CD4-positive, alpha-beta T cell (primary cell): Measurements from ENCODE around the gene GDAP1L1. TPM values are rescaled to one million over a fixed set of nuclear protein-coding genes. Genes with fewer than 3 reads are reported as not detected.

Experiments
- ATAC-seq: fragments of 200-7000 bp; cut with Tn5 transposase; one replicate; pipeline ENCODE4 v1.10.0; 2022; ENCODE audit warnings: mild to moderate bottlenecking; ENCODE audit not compliant: poor library complexity
- CTCF ChIA-PET: fragments of 350-600 bp; sonication (Branson Sonifier 250); formaldehyde crosslinking; loops from one replicate; lab custom pipeline; 2021; ENCODE audit warnings: antibody characterized with exemption, inconsistent platforms; lab: Charles Lee
- POLR2A ChIA-PET: fragments of 350-600 bp; sonication (Branson Sonifier 250); formaldehyde crosslinking; loops from one replicate; lab custom pipeline; 2021; ENCODE audit warnings: antibody characterized with exemption, inconsistent platforms; lab: Charles Lee
- DNase-seq, 14 experiments: peaks; one replicate each; pipeline ENCODE4 v3.0.0-alpha.2; 2013 to 2020; ENCODE audit warnings: mixed read lengths in 2 of 14
- H3K27ac ChIP-seq, 2 donors: one replicate each; pipeline versions ENCODE4 v1.5.1 to v1.7.0; 2013; ENCODE audit warnings: low read length in 2 of 2, low read depth in 1 of 2, mild to moderate bottlenecking in 1 of 2
- H3K27me3 ChIP-seq, 2 experiments: 1 replicate in 1 of 2; 2 replicates in 1 of 2; pipeline versions ENCODE4 v1.6.1 to v1.7.0; 2013; ENCODE audit warnings: low read length in 2 of 2, control low read depth in 1 of 2, mild to moderate bottlenecking in 1 of 2, moderate library complexity in 1 of 2; ENCODE audit not compliant: insufficient read depth in 2 of 2, control insufficient read depth in 1 of 2
- H3K36me3 ChIP-seq: one replicate; pipeline ENCODE4 v1.6.1; 2013; ENCODE audit warnings: low read length, control low read depth; ENCODE audit not compliant: insufficient read depth
- H3K4me1 ChIP-seq: one replicate; pipeline ENCODE4 v1.6.1; 2013; ENCODE audit warnings: low read length, control low read depth; ENCODE audit not compliant: insufficient read depth
- H3K4me3 ChIP-seq: one replicate; pipeline ENCODE4 v1.5.1; 2013; ENCODE audit warnings: mild to moderate bottlenecking, low read length, moderate library complexity
- H3K9me3 ChIP-seq, 2 experiments: 1 replicate in 1 of 2; 2 replicates in 1 of 2; pipeline versions ENCODE4 v1.6.1 to v1.7.0; 2013; ENCODE audit warnings: low read length in 2 of 2, mild to moderate bottlenecking in 2 of 2, control low read depth in 1 of 2, moderate library complexity in 1 of 2; ENCODE audit not compliant: control insufficient read depth in 1 of 2, insufficient read depth in 1 of 2
- H3K27ac Mint-ChIP-seq: one replicate; pipeline ENCODE4 v1.8.0; 2020; ENCODE audit warnings: mixed read lengths
- H3K27me3 Mint-ChIP-seq: one replicate; pipeline ENCODE4 v1.8.0; 2021; ENCODE audit warnings: mixed read lengths
- H3K36me3 Mint-ChIP-seq: one replicate; pipeline ENCODE4 v1.8.0; 2021; ENCODE audit warnings: low read depth, mixed read lengths
- H3K4me1 Mint-ChIP-seq: one replicate; pipeline ENCODE4 v1.8.0; 2021; ENCODE audit warnings: low read depth, mixed read lengths
- H3K4me3 Mint-ChIP-seq: one replicate; pipeline ENCODE4 v1.8.0; 2020; ENCODE audit warnings: mild to moderate bottlenecking, mixed read lengths
- H3K9me3 Mint-ChIP-seq: one replicate; pipeline ENCODE4 v1.8.0; 2020; ENCODE audit warnings: mixed read lengths
- CTCF ChIP-seq: fragments of 200-600 bp; IDR thresholded peaks from one replicate; pipeline ENCODE4 v1.8.0; 2022; ENCODE audit warnings: antibody characterized with exemption, mild to moderate bottlenecking
- intact Hi-C, 2 experiments: fragments of 100-400 bp; cut with DNase I in 1 of 2; cut with micrococcal nuclease in 1 of 2; formaldehyde crosslinking; loops; one replicate each; pipeline versions ENCODE4 v1.15.1 to v1.9.0; 2023 to 2025; cut with DNase I, micrococcal nuclease
- total RNA-seq, 174 experiments: library from RNA in 2 of 174; stranded (reverse) in 2 of 174; gene quantifications; one replicate each; pipeline ENCODE4 v1.2.3 and lab custom pipeline; 2021 to 2026

The GDAP1L1 gene
- total RNA-seq, 2 experiments from 2014 or later = not detected

GRCh38 chr20:44301285-44301684 is 54.2 kb downstream of the GDAP1L1 start:
- intact Hi-C loops = no loop called here
- ChIA-PET POLR2A (interaction anchor here (1.4 to 1.7 kb wide), 2 partner anchors 10 to 83 kb away, joined by 4 to 5 read pairs; partner anchors contain the start of gene FITM2), CTCF (interaction anchor here (1.6 kb wide), 1 partner anchor 10 kb away, joined by 4 read pairs; the partner anchor contains the start of gene FITM2)
- H3K4me3 ChIP-seq = no peak overlapping the region
- Mint-ChIP-seq H3K36me3 (peaks cover 22% of the 10 kb centered on the region), H3K9me3 (no peaks in the 10 kb centered on the region), H3K4me3 (no peak overlapping the region), H3K27me3 (no peaks in the 10 kb centered on the region), H3K27ac (no peak overlapping the region), H3K4me1 (peaks cover 6% of the 10 kb centered on the region)
- H3K27me3 ChIP-seq = no peaks in the 10 kb centered on the region
- peaks cover 4% of the 10 kb centered on the region for H3K36me3 ChIP-seq
- DNase-seq = no peak
- no peak overlapping the region for H3K27ac ChIP-seq
- ATAC-seq = no peak
- no peaks in the 10 kb centered on the region for H3K9me3 ChIP-seq
- TF ChIP-seq CTCF = no peak
- no peaks in the 10 kb centered on the region for H3K4me1 ChIP-seq

GRCh38 chr20:44302026-44302669 is 55.0 kb downstream of the GDAP1L1 start:
- CTCF ChIA-PET = no interaction called here
- Mint-ChIP-seq H3K4me1 (peaks cover 10% of the 10 kb centered on the region), H3K36me3 (peaks cover 29% of the 10 kb centered on the region), H3K27ac (no peak overlapping the region), H3K4me3 (no peak overlapping the region), H3K27me3 (no peaks in the 10 kb centered on the region), H3K9me3 (no peaks in the 10 kb centered on the region)
- H3K36me3 ChIP-seq = peaks cover 8% of the 10 kb centered on the region
- intact Hi-C loops = no loop called here
- H3K4me1 ChIP-seq = no peaks in the 10 kb centered on the region
- DNase-seq (no peak), ATAC-seq (no peak)
- no peaks in the 10 kb centered on the region for H3K9me3 ChIP-seq
- H3K4me3 ChIP-seq = no peak overlapping the region
- TF ChIP-seq CTCF = no peak
- H3K27me3 ChIP-seq = no peaks in the 10 kb centered on the region
- H3K27ac ChIP-seq = no peak overlapping the region
- POLR2A ChIA-PET = no interaction called here

GRCh38 chr20:44302736-44303135 is 55.6 kb downstream of the GDAP1L1 start:
- Mint-ChIP-seq H3K9me3 (no peaks in the 10 kb centered on the region), H3K36me3 (peaks cover 29% of the 10 kb centered on the region), H3K4me1 (peaks cover 10% of the 10 kb centered on the region), H3K27ac (no peak overlapping the region), H3K4me3 (no peak overlapping the region), H3K27me3 (no peaks in the 10 kb centered on the region)
- Histone ChIP-seq H3K36me3 (peaks cover 8% of the 10 kb centered on the region), H3K9me3 (no peaks in the 10 kb centered on the region), H3K4me3 (no peak overlapping the region), H3K27ac (no peak overlapping the region), H3K4me1 (no peaks in the 10 kb centered on the region), H3K27me3 (no peaks in the 10 kb centered on the region)
- POLR2A ChIA-PET = no interaction called here
- no peak for DNase-seq
- no peak for TF ChIP-seq CTCF
- CTCF ChIA-PET = no interaction called here
- ATAC-seq = no peak
- intact Hi-C loops = no loop called here
